Measurements from ENCODE around the gene ROR1. TPM values are rescaled to one million over a fixed set of nuclear protein-coding genes. Genes with fewer than 3 reads are reported as not detected.

Gene ROR1
- total RNA-seq, 1 experiment from 2014 or later: 19.0 TPM

GRCh38 chr1:63935553-63935952 lies 161.7 kb downstream of the ROR1 start:
- H4K20me1 ChIP-seq (ENCODE audit: insufficient read depth): no peaks in the 10 kb centered on the region

GRCh38 chr1:63936276-63936675 lies 162.5 kb downstream of the ROR1 start:
- Histone ChIP-seq H3K36me3 (ENCODE audit: low read depth) (no peaks in the 10 kb centered on the region), H3F3A (ENCODE audit: insufficient read depth, low read depth) (0 out of 2 replicates have a peak, but pooled peaks cover 5% of the 10 kb centered on the region)
- POLR2A ChIA-PET (ENCODE audit: unreplicated experiment): no interaction called here

More at GRCh38 chr1:63935553-63935952, 161.7 kb downstream of the ROR1 start:
- no peak for DNase-seq
- H2AFZ ChIP-seq: no peak overlapping the region
- H3K27me3 ChIP-seq (ENCODE audit: insufficient read depth, low read depth): no peaks in the 10 kb centered on the region
- H3K9me2 ChIP-seq (ENCODE audit: insufficient read depth): no peaks in the 10 kb centered on the region
- no peak overlapping the region for H3K4me3 ChIP-seq
- H3K9me3 ChIP-seq (ENCODE audit: insufficient read depth, low read depth): no peaks in the 10 kb centered on the region
- 0 out of 2 replicates have a peak, but pooled peaks cover 5% of the 10 kb centered on the region for H3F3A ChIP-seq (ENCODE audit: insufficient read depth, low read depth)
- H3K4me1 ChIP-seq (replicated peaks; ENCODE audit: insufficient read depth): peaks cover 19% of the 10 kb centered on the region
- no peaks in the 10 kb centered on the region for H3K36me3 ChIP-seq (ENCODE audit: low read depth)
- H3K79me2 ChIP-seq (ENCODE audit: low read depth): peaks cover 42% of the 10 kb centered on the region
- TF ChIP-seq EZH2 (IDR thresholded peaks at IDR 0.05; ENCODE audit: low read depth) (no peak), CTCF (conservative IDR thresholded peaks at IDR 0.05) (no peak)
- ChIA-PET POLR2A (ENCODE audit: unreplicated experiment) (interaction anchor here (0.5 kb wide), 1 partner anchor 77 kb away, joined by 7 read pairs; no protein-coding TSS in a partner anchor), CTCF (interaction anchor here (1.1 to 2.0 kb wide), 3 partner anchors 45 to 307 kb away, joined by 3 to 7 read pairs (median 5); no protein-coding TSS in a partner anchor)
- H3K4me2 ChIP-seq: no peak overlapping the region
- BruUV-seq (replicated peaks): no TSS peak
- intact Hi-C loops (cut with micrococcal nuclease; ENCODE audit: unreplicated experiment): no loop called here
- H3K27ac ChIP-seq: no peak overlapping the region

GRCh38 chr1:63936801-63937200 lies 163.0 kb downstream of the ROR1 start:
- BruUV-seq (replicated peaks): no TSS peak
- Histone ChIP-seq H3K4me3 (no peak overlapping the region), H3K9me3 (ENCODE audit: insufficient read depth, low read depth) (no peaks in the 10 kb centered on the region), H3K27ac (no peak overlapping the region), H3K79me2 (ENCODE audit: low read depth) (peaks cover 30% of the 10 kb centered on the region), H3F3A (ENCODE audit: insufficient read depth, low read depth) (0 out of 2 replicates have a peak, but pooled peaks cover 5% of the 10 kb centered on the region), H3K27me3 (ENCODE audit: insufficient read depth, low read depth) (no peaks in the 10 kb centered on the region), H4K20me1 (ENCODE audit: insufficient read depth) (no peaks in the 10 kb centered on the region), H3K9me2 (ENCODE audit: insufficient read depth) (no peaks in the 10 kb centered on the region), H3K4me1 (replicated peaks; ENCODE audit: insufficient read depth) (peaks cover 10% of the 10 kb centered on the region; the same call in 1 of the 2 replicates), H2AFZ (no peak overlapping the region), H3K36me3 (ENCODE audit: low read depth) (no peaks in the 10 kb centered on the region), H3K4me2 (no peak overlapping the region)
- TF ChIP-seq EZH2 (IDR thresholded peaks at IDR 0.05; ENCODE audit: low read depth) (no peak), CTCF (conservative IDR thresholded peaks at IDR 0.05) (no peak)
- CTCF ChIA-PET: interaction anchor here (0.6 kb wide), 1 partner anchor 70 kb away, joined by 5 read pairs; no protein-coding TSS in a partner anchor
- POLR2A ChIA-PET (ENCODE audit: unreplicated experiment): no interaction called here
- intact Hi-C loops (cut with micrococcal nuclease; ENCODE audit: unreplicated experiment): no loop called here
- DNase-seq: no peak

More at GRCh38 chr1:63936276-63936675, 162.5 kb downstream of the ROR1 start:
- no peak overlapping the region for H3K27ac ChIP-seq
- no peaks in the 10 kb centered on the region for H3K9me2 ChIP-seq (ENCODE audit: insufficient read depth)
- BruUV-seq (replicated peaks): no TSS peak
- H3K27me3 ChIP-seq (ENCODE audit: insufficient read depth, low read depth): no peaks in the 10 kb centered on the region
- H3K9me3 ChIP-seq (ENCODE audit: insufficient read depth, low read depth): no peaks in the 10 kb centered on the region
- peaks cover 35% of the 10 kb centered on the region for H3K79me2 ChIP-seq (ENCODE audit: low read depth)
- no peak for TF ChIP-seq EZH2 (IDR thresholded peaks at IDR 0.05; ENCODE audit: low read depth)
- no peak for TF ChIP-seq CTCF (conservative IDR thresholded peaks at IDR 0.05)
- no peak overlapping the region for H3K4me2 ChIP-seq
- H2AFZ ChIP-seq: no peak overlapping the region
- intact Hi-C loops (cut with micrococcal nuclease; ENCODE audit: unreplicated experiment): no loop called here
- CTCF ChIA-PET: no interaction called here
- no peak overlapping the region for H3K4me3 ChIP-seq
- peaks cover 12% of the 10 kb centered on the region for H3K4me1 ChIP-seq (replicated peaks; ENCODE audit: insufficient read depth)
- DNase-seq: no peak
- no peaks in the 10 kb centered on the region for H4K20me1 ChIP-seq (ENCODE audit: insufficient read depth)
